Skeletal muscle tissue (tissue), 4 donors: ENCODE results near the gene ARL8B. TPM values are rescaled to one million over a fixed set of nuclear protein-coding genes. Genes with fewer than 3 reads are reported as not detected.
A peak's percentile ranks its signal among the peaks of the same experiment; 100 is the strongest.
"Not testable (repeated sequence)": the region's sequence is repeated elsewhere in the genome, so short reads cannot be mapped to it uniquely, and the experiment has no call there.

ENCODE experiments used
- H3K27ac ChIP-seq: one replicate; pipeline ENCODE4 v1.7.0; 2013; ENCODE audit warnings: mild to moderate bottlenecking, low read depth, low read length, inconsistent platforms
- H3K27me3 ChIP-seq, 3 donors: one replicate each; pipeline ENCODE4 v1.7.0; 2013; ENCODE audit warnings: low read length in 3 of 3; ENCODE audit not compliant: control insufficient read depth in 3 of 3, insufficient read depth in 3 of 3
- H3K36me3 ChIP-seq, 3 donors: one replicate each; pipeline ENCODE4 v1.7.0; 2013; ENCODE audit warnings: low read length in 3 of 3; ENCODE audit not compliant: control insufficient read depth in 3 of 3, insufficient read depth in 3 of 3
- H3K4me1 ChIP-seq, 3 donors: one replicate each; pipeline ENCODE4 v1.7.0; 2013; ENCODE audit warnings: low read length in 3 of 3, mild to moderate bottlenecking in 3 of 3; ENCODE audit not compliant: control insufficient read depth in 3 of 3, insufficient read depth in 3 of 3
- H3K4me3 ChIP-seq, 3 donors: one replicate each; pipeline ENCODE4 v1.7.0; 2013; ENCODE audit warnings: low read length in 3 of 3
- H3K9ac ChIP-seq, 3 donors: one replicate each; pipeline ENCODE4 v1.7.0; 2013; ENCODE audit warnings: low read length in 3 of 3, mild to moderate bottlenecking in 3 of 3, moderate library complexity in 2 of 3, low read depth in 1 of 3
- H3K9me3 ChIP-seq, 3 donors: one replicate each; pipeline ENCODE4 v1.7.0; 2013; ENCODE audit warnings: low read length in 3 of 3; ENCODE audit not compliant: control insufficient read depth in 3 of 3
- total RNA-seq: library from RNA; depleted of rRNA; stranded (reverse); fragments of >200 nt; gene quantifications from one replicate; pipeline ENCODE4 v1.2.3, GENCODE V29; 2014
- donor health status: Osteomylitis.

ARL8B gene
- total RNA-seq, 1 donor from 2014 or later: 59.0 TPM

DNA sequence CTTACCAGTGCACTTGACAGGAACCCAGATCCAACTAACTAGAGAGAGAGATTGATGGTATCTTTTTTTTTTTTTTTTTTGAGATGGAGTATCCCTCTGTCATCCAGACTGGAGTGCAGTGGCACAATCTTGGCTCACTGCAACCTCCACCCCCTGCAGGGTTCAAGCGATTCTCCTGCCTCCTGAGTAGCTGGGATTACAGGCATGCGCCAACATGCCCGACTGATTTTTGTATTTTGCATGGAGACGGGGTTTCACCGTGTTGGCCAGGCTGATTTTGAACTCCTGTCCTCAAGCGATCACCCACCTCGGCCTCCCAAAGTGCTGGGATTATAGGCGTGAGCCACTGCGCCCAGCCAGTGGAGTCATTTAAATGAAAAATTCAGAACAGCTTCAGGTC is 15.7 kb upstream of the ARL8B start:
- not testable (repeated sequence) for H3K9me3 ChIP-seq, H3K36me3 ChIP-seq

DNA sequence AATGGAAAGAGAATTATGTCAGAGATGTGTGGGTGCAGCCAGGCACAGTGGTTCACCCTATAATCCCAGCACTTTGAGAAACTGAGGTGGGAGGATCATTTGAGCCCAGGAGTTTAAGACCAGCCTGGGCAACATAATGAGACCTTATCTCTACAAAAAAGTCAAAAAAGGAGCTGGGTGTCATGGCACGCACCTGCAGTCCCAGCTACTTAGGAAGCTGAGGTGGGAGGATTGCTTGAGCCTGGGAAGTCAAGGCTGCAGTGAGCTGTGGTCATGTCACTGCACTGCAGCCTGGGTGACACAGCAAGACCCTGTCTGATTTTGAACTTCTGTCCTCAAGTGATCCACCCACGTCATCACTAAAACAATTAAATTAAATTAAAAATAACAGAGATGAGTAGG is 15.2 kb upstream of the ARL8B start:
- H3K9me3 ChIP-seq, H3K9ac ChIP-seq, H3K4me1 ChIP-seq, H3K4me3 ChIP-seq, H3K27ac ChIP-seq, H3K36me3 ChIP-seq, H3K27me3 ChIP-seq: not testable (repeated sequence)

More for the DNA sequence above, 15.7 kb upstream of the ARL8B start:
- H3K4me1 ChIP-seq, H3K27me3 ChIP-seq, H3K4me3 ChIP-seq, H3K27ac ChIP-seq, H3K9ac ChIP-seq: not testable (repeated sequence)

DNA sequence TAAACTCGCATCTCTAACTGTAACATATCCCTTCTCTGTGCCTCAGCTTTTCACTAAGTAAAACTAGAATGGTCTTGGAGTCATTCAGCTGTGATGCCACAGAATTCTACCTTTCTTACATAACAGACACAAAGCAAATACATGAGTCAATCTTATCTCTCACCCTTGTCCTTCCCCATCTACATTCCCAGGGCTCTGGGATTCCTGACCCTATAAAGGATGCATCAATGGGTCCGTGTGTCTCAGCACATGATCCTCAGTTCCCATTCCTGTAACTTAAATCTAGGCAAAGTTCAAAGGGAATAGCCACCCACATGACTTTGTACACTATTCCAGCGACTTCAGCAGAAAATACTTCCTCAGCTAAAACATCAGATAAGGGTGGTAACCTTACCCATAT is 11.8 kb upstream of the ARL8B start:
- H3K36me3 ChIP-seq: no peaks in the 10 kb centered on the region
- no peak overlapping the region for H3K9ac ChIP-seq
- no peaks in the 10 kb centered on the region for H3K27me3 ChIP-seq
- H3K4me1 ChIP-seq: no peaks in the 10 kb centered on the region
- no peaks in the 10 kb centered on the region for H3K9me3 ChIP-seq
- no peak overlapping the region for H3K4me3 ChIP-seq
- no peak overlapping the region for H3K27ac ChIP-seq

DNA sequence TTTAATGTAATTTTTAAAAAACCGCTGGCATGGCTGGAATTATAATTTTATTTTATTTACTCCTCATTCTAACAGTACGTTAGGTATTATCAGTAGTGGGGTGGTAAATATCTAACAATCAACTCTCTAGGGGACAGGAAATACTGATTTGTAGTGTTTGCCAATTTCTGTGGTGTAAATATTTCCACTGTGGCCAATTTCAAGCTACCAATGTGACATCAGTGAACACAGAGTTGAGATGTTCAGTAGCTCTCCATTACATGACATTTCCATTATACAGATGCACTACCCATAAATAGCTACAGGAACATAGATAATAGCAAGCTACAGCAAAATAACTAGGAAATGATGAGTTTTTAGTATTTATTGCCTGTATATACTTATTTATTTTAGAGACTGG is 10.0 kb upstream of the ARL8B start:
- no peaks in the 10 kb centered on the region for H3K9me3 ChIP-seq
- no peaks in the 10 kb centered on the region for H3K4me1 ChIP-seq
- H3K36me3 ChIP-seq: no peaks in the 10 kb centered on the region
- H3K27ac ChIP-seq: no peak overlapping the region
- H3K4me3 ChIP-seq: no peak overlapping the region
- H3K9ac ChIP-seq: no peak overlapping the region
- no peaks in the 10 kb centered on the region for H3K27me3 ChIP-seq

DNA sequence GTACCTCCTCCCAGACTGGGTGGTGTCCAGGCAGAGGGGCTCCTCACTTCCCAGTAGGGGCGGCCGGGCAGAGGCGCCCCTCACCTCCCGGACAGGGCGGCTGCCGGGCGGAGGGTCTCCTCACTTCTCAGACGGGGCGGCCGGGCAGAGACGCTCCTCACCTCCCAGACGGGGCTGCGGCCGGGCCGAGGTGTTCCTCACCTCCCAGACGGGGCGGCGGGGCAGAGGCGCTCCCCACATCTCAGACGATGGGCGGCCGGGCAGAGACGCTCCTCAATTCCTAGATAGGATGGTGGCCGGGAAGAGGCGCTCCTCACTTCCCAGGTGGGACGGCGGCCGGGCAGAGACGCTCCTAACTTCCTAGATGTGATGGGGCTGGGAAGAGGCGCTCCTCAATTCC is 8.4 kb upstream of the ARL8B start:
- H3K4me1 ChIP-seq, H3K4me3 ChIP-seq, H3K9me3 ChIP-seq, H3K27ac ChIP-seq, H3K9ac ChIP-seq, H3K36me3 ChIP-seq, H3K27me3 ChIP-seq: not testable (repeated sequence)

DNA sequence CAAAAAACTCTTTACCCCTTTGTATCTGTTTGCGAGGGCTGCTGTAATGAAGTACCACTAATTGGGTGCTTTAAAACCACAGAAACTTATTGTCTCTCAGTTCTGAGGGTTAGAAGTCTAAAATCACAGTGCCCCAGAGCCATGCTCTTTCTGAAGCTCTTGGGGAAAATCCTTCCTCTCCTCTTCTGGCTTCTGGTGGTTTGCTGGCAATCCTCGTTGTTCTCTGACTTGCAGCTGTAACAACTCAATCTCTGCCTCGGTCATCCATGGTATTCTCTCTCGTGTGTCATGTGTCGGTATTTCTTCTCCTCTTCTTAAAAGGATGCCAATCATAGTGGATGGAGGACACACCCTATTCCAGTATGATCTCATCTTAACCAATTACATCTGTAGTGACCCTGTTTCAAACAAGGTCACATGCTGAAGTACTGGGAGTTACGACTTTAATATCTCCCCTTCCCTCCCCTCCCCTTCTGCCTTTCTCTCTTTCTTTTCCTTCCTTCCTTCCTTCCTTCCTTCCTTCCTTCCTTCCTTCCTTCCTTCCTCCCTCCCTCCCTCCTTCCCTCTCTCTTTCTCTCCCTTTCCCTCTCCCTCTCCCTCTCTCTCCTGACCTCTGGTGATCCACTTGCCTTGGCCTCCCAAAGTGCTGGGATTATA is 6.5 kb upstream of the ARL8B start:
- H3K4me1 ChIP-seq: no peaks in the 10 kb centered on the region
- no peaks in the 10 kb centered on the region for H3K9me3 ChIP-seq
- no peak overlapping the region for H3K27ac ChIP-seq
- no peak overlapping the region for H3K4me3 ChIP-seq
- H3K27me3 ChIP-seq: no peaks in the 10 kb centered on the region
- no peak overlapping the region for H3K9ac ChIP-seq
- H3K36me3 ChIP-seq: no peaks in the 10 kb centered on the region

DNA sequence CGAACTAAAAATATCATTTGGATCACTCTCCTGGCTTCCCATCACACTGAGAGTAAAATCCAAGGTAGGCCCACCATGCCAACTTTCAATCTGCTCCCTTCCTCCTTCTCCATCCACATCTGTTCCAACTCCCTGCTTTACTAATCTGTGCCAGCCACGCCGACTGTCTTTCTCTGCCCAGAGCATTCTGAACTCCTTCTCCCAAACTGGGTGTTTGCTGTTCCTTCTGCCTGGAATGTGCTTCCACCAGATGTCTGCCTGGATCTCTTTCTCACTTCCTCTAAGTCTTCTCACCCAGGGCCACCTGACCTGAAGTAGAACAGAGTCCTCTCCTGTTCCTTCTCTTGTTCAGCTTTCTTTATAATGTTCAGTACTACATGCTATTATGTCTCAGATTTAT is 5.6 kb upstream of the ARL8B start:
- H3K9ac ChIP-seq: no peak overlapping the region
- no peaks in the 10 kb centered on the region for H3K27me3 ChIP-seq
- no peaks in the 10 kb centered on the region for H3K9me3 ChIP-seq
- peaks cover 0 to under 1% (median 0%) of the 10 kb centered on the region in 3 donors for H3K4me1 ChIP-seq
- no peak overlapping the region for H3K4me3 ChIP-seq
- no peak overlapping the region for H3K27ac ChIP-seq
- no peaks in the 10 kb centered on the region for H3K36me3 ChIP-seq

DNA sequence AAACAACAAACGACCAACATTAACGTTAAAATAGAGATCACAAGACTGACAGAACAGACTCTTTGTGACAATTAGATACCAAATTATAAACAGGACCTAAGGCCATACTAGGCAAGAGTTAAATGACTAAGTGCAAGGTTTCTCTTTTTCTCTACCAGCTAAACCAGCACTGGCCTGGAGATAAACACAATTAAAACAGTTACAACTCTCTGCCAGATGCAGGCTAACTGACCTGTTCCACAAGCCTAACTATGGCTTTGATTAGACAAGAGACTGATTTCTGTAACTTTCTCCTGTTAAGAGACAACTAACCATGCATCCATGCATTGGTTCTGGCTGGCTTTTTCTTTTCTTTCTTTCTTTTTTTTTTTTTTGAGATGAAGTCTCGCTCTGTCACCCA is 1.6 kb upstream of the ARL8B start:
- H3K9ac ChIP-seq: no peak overlapping the region
- no peaks in the 10 kb centered on the region for H3K9me3 ChIP-seq
- H3K36me3 ChIP-seq: peaks cover 0 to 3% (median 0%) of the 10 kb centered on the region in 3 donors
- peaks cover 19 to 25% (median 25%) of the 10 kb centered on the region in 3 donors for H3K4me1 ChIP-seq
- H3K27ac ChIP-seq: no peak overlapping the region
- H3K27me3 ChIP-seq: no peaks in the 10 kb centered on the region
- no peak overlapping the region for H3K4me3 ChIP-seq

DNA sequence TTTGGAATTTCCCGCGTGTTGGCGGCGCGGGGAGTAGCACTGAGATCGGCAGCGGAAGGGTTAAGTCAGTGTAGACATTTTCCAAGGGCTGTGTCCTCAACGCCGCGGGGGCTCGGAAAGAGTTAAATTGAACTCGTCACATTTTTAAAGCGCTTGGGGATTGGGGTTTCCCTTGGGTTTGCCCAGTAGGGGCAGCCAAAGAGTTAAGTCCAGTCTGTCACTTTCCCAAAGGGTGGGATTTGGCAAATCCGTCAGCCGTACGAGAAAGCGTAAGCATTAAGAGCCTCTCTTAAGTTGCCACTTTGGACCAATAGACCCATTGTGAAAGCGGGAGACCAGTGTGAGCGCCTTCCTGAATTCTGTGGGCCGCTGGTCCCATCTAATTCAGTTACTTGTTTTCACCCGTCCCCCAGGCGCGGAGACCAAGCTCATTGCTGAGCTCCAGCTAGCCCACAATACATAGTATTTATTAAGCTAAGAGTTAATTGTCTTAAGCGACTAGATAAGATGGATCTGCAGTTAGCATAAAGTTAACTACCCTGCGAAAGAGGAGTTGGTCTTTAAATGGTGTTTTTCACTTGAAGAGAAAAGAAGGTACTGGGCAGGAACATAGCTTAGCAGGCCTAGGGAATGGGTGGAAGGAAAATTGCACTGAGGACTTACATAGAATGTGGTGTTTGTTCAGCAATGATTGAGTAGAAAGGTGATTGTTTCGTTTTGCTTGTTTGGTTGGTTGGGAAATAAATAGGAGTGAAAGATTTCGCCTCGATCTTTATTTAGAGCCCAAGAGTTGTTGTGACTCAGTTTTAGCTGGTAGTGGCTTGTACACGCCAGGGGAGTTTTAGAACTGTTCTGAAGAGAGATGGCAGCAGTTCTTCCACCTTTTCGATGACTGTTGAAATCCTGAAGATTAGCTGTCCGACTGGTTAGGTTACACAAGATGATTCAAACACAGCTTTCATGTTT is 932 bp downstream of the ARL8B start:
- Histone ChIP-seq H3K4me3 (peak overlapping the region; percentile 95 to 98 (median 97)), H3K4me1 (peaks cover 22 to 29% (median 25%) of the 10 kb centered on the region in 3 donors), H3K9ac (peak overlapping the region; percentile 96 to 100 (median 99)), H3K36me3 (peaks cover 0 to 3% (median 0%) of the 10 kb centered on the region in 3 donors), H3K27me3 (no peaks in the 10 kb centered on the region), H3K9me3 (no peaks in the 10 kb centered on the region), H3K27ac (peak overlapping the region; percentile 98)

DNA sequence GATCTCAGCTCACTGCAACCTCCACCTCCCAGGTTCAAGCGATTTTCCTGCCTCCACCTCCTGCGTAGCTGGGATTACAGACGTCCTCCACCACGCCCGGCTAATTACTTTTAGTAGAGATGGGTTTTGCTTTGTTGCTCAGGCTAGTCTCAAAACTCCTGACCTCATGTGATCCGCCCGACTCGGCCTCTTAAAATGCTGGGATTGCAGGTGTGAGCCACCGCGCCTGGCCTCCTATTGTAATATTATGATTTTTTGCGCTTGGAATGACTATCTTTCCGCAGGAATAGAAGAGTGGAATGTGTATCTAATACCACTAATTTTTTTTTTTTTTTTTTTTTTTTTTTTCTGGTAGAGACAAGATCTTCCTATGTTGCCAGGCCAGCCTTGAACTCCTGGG is 1.8 kb downstream of the ARL8B start:
- peak overlapping the region in 2 of 3 donors; percentile 95 to 97 for H3K4me3 ChIP-seq
- peak overlapping the region; percentile 98 for H3K27ac ChIP-seq
- no peaks in the 10 kb centered on the region for H3K9me3 ChIP-seq
- peak overlapping the region in 1 of 3 donors; percentile 100 for H3K9ac ChIP-seq
- no peaks in the 10 kb centered on the region for H3K27me3 ChIP-seq
- peaks cover 22 to 29% (median 25%) of the 10 kb centered on the region in 3 donors for H3K4me1 ChIP-seq
- peaks cover 0 to 3% (median 0%) of the 10 kb centered on the region in 3 donors for H3K36me3 ChIP-seq
